Mesenchymal stem cell (in vitro differentiated cells and primary cell): ENCODE results near the gene C6orf62.
"Not testable (repeated sequence)": the region's sequence is repeated elsewhere in the genome, so short reads cannot be mapped to it uniquely, and the experiment has no call there.

Experiments used
- DNase-seq: peaks from one replicate; pipeline ENCODE4 v3.0.0-alpha.2; 2013
- H2AFZ ChIP-seq: one replicate; pipeline ENCODE4 v1.6.1; 2013; ENCODE audit warnings: low read depth, mild to moderate bottlenecking, control low read depth, inconsistent platforms, low read length, moderate library complexity
- H2AK5ac ChIP-seq: 2 replicates; pipeline ENCODE4 v1.6.1; 2013; ENCODE audit warnings: low read length, moderate library complexity, mild to moderate bottlenecking, inconsistent platforms; ENCODE audit not compliant: severe bottlenecking
- H2BK120ac ChIP-seq: one replicate; pipeline ENCODE4 v1.6.1; 2013; ENCODE audit warnings: low read depth, mild to moderate bottlenecking, inconsistent platforms, low read length, moderate library complexity
- H2BK12ac ChIP-seq, 2 experiments: one replicate each; pipeline ENCODE4 v1.6.1; 2013; ENCODE audit warnings: inconsistent platforms in 2 of 2, low read length in 2 of 2, mild to moderate bottlenecking in 2 of 2, moderate library complexity in 2 of 2, control low read depth in 1 of 2
- H2BK15ac ChIP-seq: one replicate; pipeline ENCODE4 v1.6.1; 2013; ENCODE audit warnings: mild to moderate bottlenecking, low read depth, inconsistent platforms; ENCODE audit not compliant: poor library complexity, severe bottlenecking
- H2BK5ac ChIP-seq: 2 replicates; pipeline ENCODE4 v1.6.1; 2013; ENCODE audit warnings: low read depth, mild to moderate bottlenecking, low read length, control low read depth, inconsistent platforms; ENCODE audit not compliant: poor library complexity, severe bottlenecking
- H3K14ac ChIP-seq, 2 experiments: one replicate each; pipeline ENCODE4 v1.6.1; 2013; ENCODE audit warnings: inconsistent platforms in 2 of 2, low read length in 2 of 2, control low read depth in 1 of 2, mild to moderate bottlenecking in 1 of 2, moderate library complexity in 1 of 2
- H3K18ac ChIP-seq, 2 experiments: one replicate each; pipeline ENCODE4 v1.6.1; 2013; ENCODE audit warnings: inconsistent platforms in 2 of 2, low read length in 2 of 2, control low read depth in 1 of 2, low read depth in 1 of 2, mild to moderate bottlenecking in 1 of 2
- H3K23ac ChIP-seq, 2 experiments: one replicate each; pipeline ENCODE4 v1.6.1; 2013; ENCODE audit warnings: inconsistent platforms in 2 of 2, low read length in 2 of 2, mild to moderate bottlenecking in 2 of 2, moderate library complexity in 2 of 2, control low read depth in 1 of 2
- H3K27ac ChIP-seq: 2 replicates; pipeline ENCODE4 v1.5.1; 2013; ENCODE audit warnings: mild to moderate bottlenecking, moderate library complexity, low read length, control low read depth, inconsistent platforms; ENCODE audit not compliant: poor library complexity, severe bottlenecking
- H3K27me3 ChIP-seq, 2 experiments: 2 replicates each; pipeline versions ENCODE4 v1.6.1 to v1.7.0; 2013; ENCODE audit warnings: low read length in 2 of 2, mild to moderate bottlenecking in 2 of 2, moderate library complexity in 2 of 2, control low read depth in 1 of 2, inconsistent platforms in 1 of 2; ENCODE audit not compliant: control insufficient read depth in 1 of 2, insufficient read depth in 1 of 2
- H3K36me3 ChIP-seq, 2 experiments: 2 replicates each; pipeline versions ENCODE4 v1.6.1 to v1.7.0; 2013; ENCODE audit warnings: low read length in 2 of 2, control low read depth in 1 of 2, inconsistent platforms in 1 of 2, low read depth in 1 of 2, mild to moderate bottlenecking in 1 of 2; ENCODE audit not compliant: insufficient read depth in 2 of 2, control insufficient read depth in 1 of 2
- H3K4ac ChIP-seq, 2 experiments: one replicate each; pipeline ENCODE4 v1.6.1; 2013; ENCODE audit warnings: inconsistent platforms in 2 of 2, low read length in 2 of 2, mild to moderate bottlenecking in 2 of 2, moderate library complexity in 2 of 2, control low read depth in 1 of 2, low read depth in 1 of 2
- H3K4me1 ChIP-seq: 2 replicates; pipeline ENCODE4 v1.6.1; 2013; ENCODE audit warnings: low read depth, low read length, control low read depth; ENCODE audit not compliant: control insufficient read depth, insufficient read depth
- H3K4me2 ChIP-seq: 2 replicates; pipeline ENCODE4 v1.6.1; 2013; ENCODE audit warnings: low read length, mild to moderate bottlenecking, inconsistent platforms; ENCODE audit not compliant: poor library complexity, severe bottlenecking
- H3K4me3 ChIP-seq, 2 experiments: 2 replicates each; pipeline versions ENCODE4 v1.5.1 to v1.7.0; 2013; ENCODE audit warnings: low read length in 2 of 2, mild to moderate bottlenecking in 2 of 2, control low read depth in 1 of 2, low read depth in 1 of 2; ENCODE audit not compliant: insufficient read depth in 1 of 2
- H3K79me1 ChIP-seq: replicated peaks from 2 replicates; pipeline ENCODE4 v1.6.1; 2013; ENCODE audit warnings: mild to moderate bottlenecking, control low read depth, low read length, inconsistent platforms; ENCODE audit not compliant: poor library complexity, severe bottlenecking
- H3K9ac ChIP-seq: 2 replicates; pipeline ENCODE4 v1.7.0; 2013; ENCODE audit warnings: mild to moderate bottlenecking, low read length, moderate library complexity
- H3K9me3 ChIP-seq: 2 replicates; pipeline ENCODE4 v1.7.0; 2013; ENCODE audit warnings: mild to moderate bottlenecking, low read length; ENCODE audit not compliant: control insufficient read depth
- H4K8ac ChIP-seq: one replicate; pipeline ENCODE4 v1.6.1; 2013; ENCODE audit warnings: inconsistent platforms, mild to moderate bottlenecking, low read length, moderate library complexity
- H4K91ac ChIP-seq: one replicate; pipeline ENCODE4 v1.6.1; 2013; ENCODE audit warnings: mild to moderate bottlenecking, low read length, inconsistent platforms
- WGBS: methylation state at CpG from one replicate; pipeline ENCODE4 v1.1.7; 2013; ENCODE audit warnings: mixed read lengths; 5-methylcytosine and 5-hydroxymethylcytosine counted together

C6orf62 gene

GRCh38 chr6:24661759-24662158 is 57.2 kb downstream of the C6orf62 start:
- not testable (repeated sequence) for H3K4me3 ChIP-seq, H3K9ac ChIP-seq, H2AK5ac ChIP-seq, H2BK120ac ChIP-seq, H3K4me2 ChIP-seq, H3K27me3 ChIP-seq, H3K4me1 ChIP-seq, H3K23ac ChIP-seq, H3K27ac ChIP-seq, H2BK12ac ChIP-seq, H4K91ac ChIP-seq, H2AFZ ChIP-seq, H4K8ac ChIP-seq, DNase-seq, H3K9me3 ChIP-seq, H2BK15ac ChIP-seq, H3K4ac ChIP-seq, H2BK5ac ChIP-seq, H3K18ac ChIP-seq, H3K14ac ChIP-seq
- H3K36me3 ChIP-seq: peaks cover 6 to 67% of the 10 kb centered on the region in 2 experiments
- peaks cover 28% of the 10 kb centered on the region for H3K79me1 ChIP-seq
- 96% methylated on average over 5 of the region's 5 CpGs for WGBS

GRCh38 chr6:24660105-24660504 is 58.8 kb downstream of the C6orf62 start:
- no peak overlapping the region for H3K14ac ChIP-seq
- H2AK5ac ChIP-seq: no peak overlapping the region
- H3K27ac ChIP-seq: no peak overlapping the region
- H3K4ac ChIP-seq: no peak overlapping the region
- H4K91ac ChIP-seq: no peak overlapping the region
- no peaks in the 10 kb centered on the region for H3K27me3 ChIP-seq
- H3K36me3 ChIP-seq: peaks cover 6 to 80% of the 10 kb centered on the region in 2 experiments
- H2BK5ac ChIP-seq: no peak overlapping the region
- H3K79me1 ChIP-seq: peaks cover 29% of the 10 kb centered on the region
- H3K9ac ChIP-seq: peak overlapping the region; percentile 75
- DNase-seq: no peak
- WGBS: 95% methylated on average over 2 of the region's 2 CpGs
- H3K18ac ChIP-seq: no peak overlapping the region
- H2AFZ ChIP-seq: no peak overlapping the region
- H3K4me1 ChIP-seq: peaks cover 2% of the 10 kb centered on the region
- no peak overlapping the region for H3K4me3 ChIP-seq
- no peaks in the 10 kb centered on the region for H3K9me3 ChIP-seq
- H3K23ac ChIP-seq: no peak overlapping the region
- H4K8ac ChIP-seq: no peak overlapping the region
- H2BK15ac ChIP-seq: no peak overlapping the region
- H3K4me2 ChIP-seq: no peak overlapping the region
- H2BK120ac ChIP-seq: no peak overlapping the region
- no peak overlapping the region for H2BK12ac ChIP-seq

GRCh38 chr6:24659561-24659960 is 59.4 kb downstream of the C6orf62 start:
- WGBS: no CpG with 5 or more reads among the region's 1 CpG
- H3K23ac ChIP-seq: no peak overlapping the region
- H2AFZ ChIP-seq: no peak overlapping the region
- no peak overlapping the region for H3K4me2 ChIP-seq
- H2BK120ac ChIP-seq: no peak overlapping the region
- H4K8ac ChIP-seq: no peak overlapping the region
- no peak for DNase-seq
- H3K36me3 ChIP-seq: peaks cover 8 to 78% of the 10 kb centered on the region in 2 experiments
- no peak overlapping the region for H3K4me3 ChIP-seq
- no peaks in the 10 kb centered on the region for H3K9me3 ChIP-seq
- no peaks in the 10 kb centered on the region for H3K27me3 ChIP-seq
- H3K4me1 ChIP-seq: peaks cover 2% of the 10 kb centered on the region
- no peak overlapping the region for H3K18ac ChIP-seq
- no peak overlapping the region for H2AK5ac ChIP-seq
- H3K27ac ChIP-seq: no peak overlapping the region
- H3K79me1 ChIP-seq: peaks cover 29% of the 10 kb centered on the region
- H2BK5ac ChIP-seq: no peak overlapping the region
- H2BK12ac ChIP-seq: no peak overlapping the region
- peak overlapping the region; percentile 75 for H3K9ac ChIP-seq
- no peak overlapping the region for H3K14ac ChIP-seq
- no peak overlapping the region for H4K91ac ChIP-seq
- no peak overlapping the region for H3K4ac ChIP-seq
- H2BK15ac ChIP-seq: no peak overlapping the region

GRCh38 chr6:24658573-24659560 is 60.1 kb downstream of the C6orf62 start:
- no peak overlapping the region for H3K23ac ChIP-seq
- no peak overlapping the region for H2BK15ac ChIP-seq
- no peak overlapping the region for H2BK120ac ChIP-seq
- H2AK5ac ChIP-seq: no peak overlapping the region
- H3K4me3 ChIP-seq: no peak overlapping the region
- no peak overlapping the region for H3K4me2 ChIP-seq
- 82% methylated on average over 8 of the region's 9 CpGs for WGBS
- no peak overlapping the region for H4K91ac ChIP-seq
- H2BK5ac ChIP-seq: no peak overlapping the region
- H3K4ac ChIP-seq: no peak overlapping the region
- no peak overlapping the region for H2BK12ac ChIP-seq
- H3K9me3 ChIP-seq: no peaks in the 10 kb centered on the region
- peak; percentile 81 for DNase-seq
- H3K18ac ChIP-seq: no peak overlapping the region
- no peak overlapping the region for H2AFZ ChIP-seq
- peaks cover 8 to 80% of the 10 kb centered on the region in 2 experiments for H3K36me3 ChIP-seq
- peaks cover 25% of the 10 kb centered on the region for H3K79me1 ChIP-seq
- H3K14ac ChIP-seq: no peak overlapping the region
- no peak overlapping the region for H3K27ac ChIP-seq
- peak overlapping the region; percentile 75 for H3K9ac ChIP-seq
- H3K27me3 ChIP-seq: no peaks in the 10 kb centered on the region
- peaks cover 2% of the 10 kb centered on the region for H3K4me1 ChIP-seq
- no peak overlapping the region for H4K8ac ChIP-seq
